ENCODE measurements around the gene AP1S3.

The AP1S3 gene

DNA sequence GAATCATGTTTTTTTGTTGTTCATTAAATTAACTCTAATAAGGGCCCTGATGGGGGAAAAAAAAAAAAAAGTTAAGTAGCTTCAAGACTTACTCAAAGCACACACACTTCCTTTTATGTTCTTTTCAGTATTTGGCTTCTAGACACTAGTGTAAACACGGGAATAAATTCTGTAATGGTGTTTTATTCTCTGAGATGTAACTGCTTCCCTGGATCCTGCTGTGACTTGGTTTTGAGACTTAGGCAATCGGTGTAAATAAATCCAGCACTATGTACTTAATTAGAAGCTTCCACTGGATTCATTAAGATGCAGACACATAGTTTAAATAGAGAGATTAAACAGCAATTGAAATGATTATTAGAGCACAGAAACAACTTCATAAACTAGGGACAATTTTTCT is 26.1 kb upstream of the AP1S3 start:
- H3K27ac Mint-ChIP-seq = no peak overlapping the region
- no peaks in the 10 kb centered on the region for H3K36me3 Mint-ChIP-seq (ENCODE audit: low read depth)
- no peak overlapping the region for H3K4me3 Mint-ChIP-seq
- no peaks in the 10 kb centered on the region for H3K9me3 Mint-ChIP-seq
- H3K27me3 Mint-ChIP-seq = no peaks in the 10 kb centered on the region
- DNase-seq = no peak
- peaks cover 23% of the 10 kb centered on the region for H3K4me1 Mint-ChIP-seq (ENCODE audit: low read depth)

DNA sequence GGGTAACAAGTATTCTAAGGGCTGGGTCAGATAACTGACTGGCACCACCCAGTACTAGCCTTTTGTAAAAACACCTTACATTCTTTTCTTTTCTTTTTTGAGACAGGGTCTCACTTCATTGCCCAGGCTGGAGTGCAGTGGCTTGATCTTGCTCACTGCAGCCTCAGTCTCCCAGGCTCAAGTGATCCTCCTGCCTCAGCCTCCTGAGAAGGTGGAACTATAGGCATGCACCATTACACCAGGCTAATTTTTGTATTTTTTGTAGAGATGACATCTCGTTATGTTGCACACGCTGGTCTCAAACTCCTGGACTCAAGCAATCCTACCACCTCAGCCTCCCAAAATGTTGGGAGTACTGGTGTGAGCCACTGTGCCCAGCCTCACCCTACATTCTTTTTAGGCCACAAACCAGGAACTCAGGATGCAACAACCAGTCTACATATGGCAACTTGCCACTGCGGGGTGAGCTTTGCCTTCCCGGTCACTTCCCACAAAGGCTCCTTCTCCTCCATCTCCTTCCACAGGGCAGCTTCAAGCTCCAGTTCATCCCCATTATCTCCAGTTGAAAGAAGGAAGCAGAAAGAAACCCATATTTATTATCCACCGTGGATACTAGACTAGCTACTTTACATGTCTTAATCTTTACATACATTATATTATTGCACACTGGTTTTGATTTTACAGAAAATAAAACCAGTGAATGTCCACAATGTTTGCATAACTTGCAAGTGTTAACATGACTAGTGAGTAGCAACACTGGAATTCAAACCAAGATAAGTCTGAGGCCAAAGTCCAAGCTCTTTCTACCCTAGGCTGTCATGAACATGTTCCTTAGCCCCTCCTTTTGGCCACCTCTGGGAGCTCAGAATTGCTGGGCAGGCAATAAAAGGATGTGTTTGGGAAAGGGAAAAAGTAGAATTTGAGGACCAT is 23.7 kb upstream of the AP1S3 start:
- H3K4me1 Mint-ChIP-seq (ENCODE audit: low read depth) = peaks cover 16% of the 10 kb centered on the region
- no peak overlapping the region for H3K4me3 Mint-ChIP-seq
- H3K27me3 Mint-ChIP-seq = no peaks in the 10 kb centered on the region
- H3K36me3 Mint-ChIP-seq (ENCODE audit: low read depth) = no peaks in the 10 kb centered on the region
- H3K27ac Mint-ChIP-seq = no peak overlapping the region
- DNase-seq = no peak
- H3K9me3 Mint-ChIP-seq = no peaks in the 10 kb centered on the region

- H3K4me1 Mint-ChIP-seq (ENCODE audit: low read depth) = no peaks in the 10 kb centered on the region
- no peaks in the 10 kb centered on the region for H3K36me3 Mint-ChIP-seq (ENCODE audit: low read depth)
- H3K27me3 Mint-ChIP-seq = no peaks in the 10 kb centered on the region
- DNase-seq = no peak
- H3K27ac Mint-ChIP-seq = no peak overlapping the region
- H3K4me3 Mint-ChIP-seq = no peak overlapping the region
- no peaks in the 10 kb centered on the region for H3K9me3 Mint-ChIP-seq
Measured at GRCh38 chr2:223859070-223859469, 21.7 kb upstream of the AP1S3 start.

GRCh38 chr2:223856584-223856983 is 19.2 kb upstream of the AP1S3 start:
- peaks cover 5% of the 10 kb centered on the region for H3K36me3 Mint-ChIP-seq (ENCODE audit: low read depth)
- no peak overlapping the region for H3K27ac Mint-ChIP-seq

DNA sequence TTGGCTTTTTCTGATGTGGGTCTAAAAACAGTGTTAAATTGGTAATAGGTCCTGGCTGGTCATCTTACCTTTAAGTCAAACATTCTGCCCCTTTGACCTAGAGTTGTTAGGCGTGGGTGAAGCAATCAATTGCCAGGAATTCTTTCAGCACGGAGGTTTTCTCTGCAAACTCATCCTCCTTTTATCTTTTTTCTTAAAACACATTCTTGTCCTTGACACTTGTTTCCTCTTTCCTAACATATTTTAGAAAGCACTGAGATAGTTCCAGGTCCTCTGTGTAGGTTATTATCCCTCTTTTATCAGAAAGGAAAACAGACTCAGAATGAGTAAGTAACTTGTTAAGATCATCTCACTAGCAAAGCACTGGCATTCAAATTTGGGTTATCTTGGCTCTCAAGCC is 18.6 kb upstream of the AP1S3 start:
- H3K27me3 Mint-ChIP-seq = no peaks in the 10 kb centered on the region
- H3K36me3 Mint-ChIP-seq (ENCODE audit: low read depth) = peaks cover 11% of the 10 kb centered on the region
- peaks cover 4% of the 10 kb centered on the region for H3K9me3 Mint-ChIP-seq
- no peak overlapping the region for H3K27ac Mint-ChIP-seq
- DNase-seq = no peak
- H3K4me1 Mint-ChIP-seq (ENCODE audit: low read depth) = peaks cover 6% of the 10 kb centered on the region
- H3K4me3 Mint-ChIP-seq = no peak overlapping the region

More at GRCh38 chr2:223856584-223856983, 19.2 kb upstream of the AP1S3 start:
- Mint-ChIP-seq H3K4me1 (ENCODE audit: low read depth) (peaks cover under 1% of the 10 kb centered on the region), H3K9me3 (no peaks in the 10 kb centered on the region), H3K27me3 (no peaks in the 10 kb centered on the region), H3K4me3 (no peak overlapping the region)
- no peak for DNase-seq

- H3K4me3 Mint-ChIP-seq = no peak overlapping the region
- no peak for DNase-seq
- peaks cover 5% of the 10 kb centered on the region for H3K9me3 Mint-ChIP-seq
- H3K27me3 Mint-ChIP-seq = no peaks in the 10 kb centered on the region
- no peak overlapping the region for H3K27ac Mint-ChIP-seq
- H3K4me1 Mint-ChIP-seq (ENCODE audit: low read depth) = peaks cover 7% of the 10 kb centered on the region
- peaks cover 15% of the 10 kb centered on the region for H3K36me3 Mint-ChIP-seq (ENCODE audit: low read depth)
Measured at GRCh38 chr2:223855426-223855825, 18.0 kb upstream of the AP1S3 start.

DNA sequence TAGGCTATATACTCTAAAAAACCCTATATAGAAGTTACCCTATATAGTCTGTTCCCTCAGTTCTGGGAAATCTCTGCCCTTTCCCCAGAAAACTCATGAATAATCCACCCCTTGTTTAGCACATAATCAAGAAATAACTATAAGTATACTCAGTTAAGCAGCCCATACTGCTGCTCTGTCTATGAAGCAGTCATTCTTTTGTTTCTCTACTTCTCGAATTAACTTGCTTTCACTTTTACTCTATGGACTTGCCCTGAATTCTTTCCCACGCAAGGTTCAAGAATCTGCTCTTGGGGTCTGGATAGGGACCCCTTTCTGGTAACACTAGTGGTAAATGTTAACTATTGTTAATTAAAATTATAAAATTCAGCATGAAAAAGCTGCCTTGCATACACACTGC is 17.4 kb upstream of the AP1S3 start:
- H3K4me3 Mint-ChIP-seq = no peak overlapping the region
- peaks cover 7% of the 10 kb centered on the region for H3K9me3 Mint-ChIP-seq
- H3K4me1 Mint-ChIP-seq (ENCODE audit: low read depth) = peaks cover 7% of the 10 kb centered on the region
- H3K36me3 Mint-ChIP-seq (ENCODE audit: low read depth) = peaks cover 20% of the 10 kb centered on the region
- DNase-seq = no peak
- no peak overlapping the region for H3K27ac Mint-ChIP-seq
- H3K27me3 Mint-ChIP-seq = no peaks in the 10 kb centered on the region

DNA sequence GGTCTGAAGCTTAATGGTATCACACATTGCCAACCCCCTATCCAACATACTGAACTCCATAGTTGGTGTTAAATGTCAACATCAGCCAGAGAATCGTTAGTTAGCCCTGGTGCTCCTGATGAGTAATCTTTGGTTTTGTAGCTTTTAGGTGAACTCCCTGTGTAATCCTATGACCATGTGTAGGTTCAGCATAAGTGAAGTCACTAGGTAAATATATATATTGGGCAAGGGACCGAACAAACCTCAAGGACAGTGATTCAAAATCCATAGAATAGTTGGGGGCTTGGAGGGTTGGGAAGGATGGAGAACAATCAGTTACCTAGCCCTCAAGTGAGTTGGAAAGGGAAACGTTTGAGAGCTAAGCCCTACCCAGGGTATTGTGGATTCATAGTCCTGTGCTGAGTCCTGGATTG is 16.0 kb upstream of the AP1S3 start:
- Mint-ChIP-seq H3K27me3 (no peaks in the 10 kb centered on the region), H3K4me3 (no peak overlapping the region), H3K27ac (no peak overlapping the region), H3K4me1 (ENCODE audit: low read depth) (peaks cover 7% of the 10 kb centered on the region), H3K36me3 (ENCODE audit: low read depth) (peaks cover 28% of the 10 kb centered on the region), H3K9me3 (peaks cover 13% of the 10 kb centered on the region)
- DNase-seq = no peak

DNA sequence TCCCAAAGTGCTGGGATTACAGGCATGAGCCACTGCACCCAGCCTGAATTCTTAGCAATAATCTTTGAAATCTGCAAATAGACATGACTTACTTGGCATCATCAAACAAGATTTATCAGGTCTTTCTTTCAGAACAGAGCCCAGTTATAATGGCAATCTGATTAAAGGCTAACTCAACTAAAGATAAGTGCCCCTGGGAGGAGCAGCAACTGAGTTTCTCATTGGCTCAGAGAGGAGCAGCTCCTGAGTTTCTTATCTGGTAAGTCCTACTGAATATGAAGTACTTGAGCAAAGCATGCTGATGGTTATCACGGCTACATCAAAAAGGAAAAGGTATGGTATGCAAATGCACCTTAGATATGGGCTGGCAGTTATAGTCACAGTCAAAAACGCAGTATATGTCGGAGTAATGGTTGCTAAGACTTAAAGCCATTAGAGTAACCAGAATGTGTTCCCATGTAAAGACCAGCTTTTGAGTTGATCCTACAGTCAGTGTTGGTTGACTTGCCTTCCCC is 15.0 kb upstream of the AP1S3 start:
- no peak overlapping the region for H3K27ac Mint-ChIP-seq
- H3K9me3 Mint-ChIP-seq = peaks cover 13% of the 10 kb centered on the region
- no peak overlapping the region for H3K4me3 Mint-ChIP-seq
- peaks cover 28% of the 10 kb centered on the region for H3K36me3 Mint-ChIP-seq (ENCODE audit: low read depth)
- peaks cover 15% of the 10 kb centered on the region for H3K4me1 Mint-ChIP-seq (ENCODE audit: low read depth)
- H3K27me3 Mint-ChIP-seq = no peaks in the 10 kb centered on the region
- no peak for DNase-seq

- H3K27me3 Mint-ChIP-seq = no peaks in the 10 kb centered on the region
- DNase-seq = no peak
- peaks cover 13% of the 10 kb centered on the region for H3K9me3 Mint-ChIP-seq
- peaks cover 15% of the 10 kb centered on the region for H3K4me1 Mint-ChIP-seq (ENCODE audit: low read depth)
- peaks cover 23% of the 10 kb centered on the region for H3K36me3 Mint-ChIP-seq (ENCODE audit: low read depth)
- H3K4me3 Mint-ChIP-seq = no peak overlapping the region
- no peak overlapping the region for H3K27ac Mint-ChIP-seq
Measured at GRCh38 chr2:223847410-223847809, 10.0 kb upstream of the AP1S3 start.

DNA sequence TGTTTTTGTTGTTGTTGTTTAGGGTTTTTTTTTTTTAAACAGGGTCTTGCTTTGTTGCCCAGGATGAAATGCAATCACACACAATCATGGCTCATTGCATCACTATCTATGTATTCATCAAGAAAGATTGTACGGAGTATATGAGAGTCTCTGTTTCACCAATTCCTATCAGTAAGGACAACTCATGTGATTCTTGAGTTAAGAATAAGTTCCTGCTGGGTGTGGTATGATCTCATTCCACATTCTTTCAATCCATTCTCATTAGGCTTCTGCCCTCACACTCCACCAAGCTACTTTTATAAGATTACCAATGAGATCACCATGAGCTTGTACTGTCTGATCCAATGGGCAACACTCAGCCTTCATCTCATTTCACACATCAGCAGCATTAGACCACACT is 9.1 kb upstream of the AP1S3 start:
- Mint-ChIP-seq H3K4me3 (no peak overlapping the region), H3K27me3 (no peaks in the 10 kb centered on the region), H3K4me1 (ENCODE audit: low read depth) (peaks cover 14% of the 10 kb centered on the region), H3K36me3 (ENCODE audit: low read depth) (peaks cover 22% of the 10 kb centered on the region), H3K27ac (no peak overlapping the region), H3K9me3 (peaks cover 13% of the 10 kb centered on the region)
- DNase-seq = no peak

DNA sequence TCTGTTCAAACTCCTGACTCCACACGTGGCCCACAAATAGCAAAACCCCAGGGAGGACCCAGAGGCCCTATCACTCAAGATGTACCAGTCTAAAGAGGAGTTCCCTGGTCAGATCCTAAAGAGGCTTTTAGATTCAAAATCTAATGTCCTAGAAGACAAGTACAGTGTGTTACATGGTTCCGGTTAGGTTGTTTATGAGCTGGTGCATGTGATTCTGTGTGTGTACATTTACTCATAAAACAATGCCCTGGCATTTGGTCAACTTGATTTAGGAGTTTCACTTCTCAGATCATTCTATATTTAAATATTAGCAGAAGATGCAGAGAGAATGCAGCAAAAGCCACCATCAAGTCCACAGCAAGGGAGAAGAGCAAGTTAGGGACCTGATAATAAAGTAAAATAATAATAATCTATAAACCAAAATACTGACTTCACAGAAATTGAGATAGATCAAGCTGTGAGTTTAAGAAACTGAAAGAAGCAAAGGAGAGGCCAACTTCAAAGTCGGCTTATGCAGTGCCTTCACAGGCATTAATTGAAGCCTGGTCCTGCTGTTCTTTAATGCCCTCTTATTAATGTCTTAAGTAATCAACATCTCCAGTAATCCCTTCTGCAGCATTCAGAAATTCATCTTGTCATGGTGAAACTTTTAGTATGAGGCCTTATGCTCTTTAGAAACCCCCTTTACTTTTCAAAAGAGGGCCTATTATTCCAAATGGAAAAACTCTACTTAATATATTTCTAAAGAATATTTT is 4.2 kb upstream of the AP1S3 start:
- Mint-ChIP-seq H3K36me3 (ENCODE audit: low read depth) (peaks cover 3% of the 10 kb centered on the region), H3K4me1 (ENCODE audit: low read depth) (peaks cover 6% of the 10 kb centered on the region), H3K27me3 (no peaks in the 10 kb centered on the region), H3K27ac (no peak overlapping the region), H3K9me3 (no peaks in the 10 kb centered on the region), H3K4me3 (no peak overlapping the region)
- DNase-seq = no peak

GRCh38 chr2:223835701-223836532 is 1.5 kb downstream of the AP1S3 start:
- peaks cover 14% of the 10 kb centered on the region for H3K4me1 Mint-ChIP-seq (ENCODE audit: low read depth)
- H3K9me3 Mint-ChIP-seq = no peaks in the 10 kb centered on the region
- peak overlapping the region; percentile 95 for H3K4me3 Mint-ChIP-seq
- peak overlapping the region; percentile 12 for H3K27ac Mint-ChIP-seq
- no peak for DNase-seq
- H3K27me3 Mint-ChIP-seq = peaks cover 5% of the 10 kb centered on the region
- peaks cover 4% of the 10 kb centered on the region for H3K36me3 Mint-ChIP-seq (ENCODE audit: low read depth)

DNA sequence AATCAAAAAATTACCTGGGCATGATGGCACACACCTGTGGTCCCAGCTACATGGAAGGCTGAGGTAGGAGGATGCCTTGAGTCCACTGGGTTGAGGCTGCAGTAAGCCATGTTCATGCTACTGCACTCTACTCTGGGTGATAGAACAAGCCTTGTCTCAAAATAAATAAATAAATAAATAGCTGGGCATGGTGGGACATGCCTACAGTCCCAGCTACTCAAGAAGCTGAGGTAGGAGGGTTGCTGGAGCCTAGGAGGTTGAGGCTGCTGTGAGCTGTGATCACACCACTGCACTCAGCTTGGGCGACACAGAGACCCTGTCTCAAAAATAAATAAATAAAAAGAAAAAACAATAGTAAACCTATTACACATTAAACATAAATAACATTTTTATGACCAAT is 3.0 kb downstream of the AP1S3 start:
- Mint-ChIP-seq H3K36me3 (ENCODE audit: low read depth) (peaks cover 4% of the 10 kb centered on the region), H3K27ac (no peak overlapping the region), H3K27me3 (peaks cover 5% of the 10 kb centered on the region), H3K4me3 (no peak overlapping the region), H3K4me1 (ENCODE audit: low read depth) (peaks cover 19% of the 10 kb centered on the region), H3K9me3 (no peaks in the 10 kb centered on the region)
- no peak for DNase-seq
